H1 (cell line): ENCODE results near the gene ACSL6. TPM values are rescaled to one million over a fixed set of nuclear protein-coding genes. Genes with fewer than 3 reads are reported as not detected.

Experiments
- CTCF ChIA-PET: fragments of 300-600 bp; sonication (Branson Sonifier 250); formaldehyde crosslinking; loops from one replicate; lab custom pipeline; 2021; ENCODE audit not compliant: partially characterized antibody; lab: Charles Lee
- POLR2A ChIA-PET: fragments of 300-600 bp; sonication (Branson Sonifier 250); formaldehyde crosslinking; loops from one replicate; lab custom pipeline; 2021; ENCODE audit warnings: inconsistent platforms; ENCODE audit not compliant: partially characterized antibody; lab: Charles Lee
- DNase-seq, 2 experiments: peaks; one replicate each; pipeline versions ENCODE4 v3.0.0 to v3.0.0-alpha.2; 2010 to 2022; ENCODE audit warnings: low spot score in 2 of 2, low read depth in 1 of 2, mixed read lengths in 1 of 2
- FAIRE-seq: peaks from 2 replicates; lab custom pipeline; 2011; peaks lifted over from hg19 to GRCh38; lab: Jason Lieb, UNC
- H2AFZ ChIP-seq: 2 replicates; pipeline ENCODE4 v1.8.1; 2012; ENCODE audit warnings: low read length, inconsistent platforms
- H2AK5ac ChIP-seq: 2 replicates; pipeline ENCODE4 v1.6.1; 2013; ENCODE audit warnings: low read depth, low read length
- H2BK120ac ChIP-seq: replicated peaks from 2 replicates; pipeline ENCODE3; 2013; ENCODE audit warnings: low read depth, low read length, inconsistent platforms
- H2BK12ac ChIP-seq: 2 replicates; pipeline ENCODE4 v1.6.1; 2013; ENCODE audit warnings: low read depth, low read length
- H2BK15ac ChIP-seq: 2 replicates; pipeline ENCODE4 v1.6.1; 2013; ENCODE audit warnings: low read length
- H2BK20ac ChIP-seq: 2 replicates; pipeline ENCODE4 v1.6.1; 2013; ENCODE audit warnings: low read length
- H2BK5ac ChIP-seq: 2 replicates; pipeline ENCODE4 v1.6.1; 2013; ENCODE audit warnings: low read depth, low read length
- H3K14ac ChIP-seq: 2 replicates; pipeline ENCODE4 v1.6.1; 2013; ENCODE audit warnings: inconsistent platforms; ENCODE audit not compliant: insufficient read length
- H3K18ac ChIP-seq: 2 replicates; pipeline ENCODE4 v1.6.1; 2013; ENCODE audit warnings: low read length; ENCODE audit errors: extremely low read depth
- H3K23ac ChIP-seq: 2 replicates; pipeline ENCODE4 v1.6.1; 2013; ENCODE audit warnings: inconsistent platforms; ENCODE audit not compliant: insufficient read length
- H3K23me2 ChIP-seq: 2 replicates; pipeline ENCODE4 v1.6.1; 2013; ENCODE audit warnings: low read depth, low read length
- H3K27ac ChIP-seq: 2 replicates; pipeline ENCODE4 v1.6.1; 2011; ENCODE audit warnings: low read depth, low read length, inconsistent platforms
- H3K27me3 ChIP-seq, 4 experiments: replicated peaks in 1 of 4; 1 replicate in 1 of 4; 2 replicates in 3 of 4; pipeline versions ENCODE4 v1.6.1 to v1.8.1; 2011 to 2013; ENCODE audit warnings: low read length in 3 of 4, mild to moderate bottlenecking in 3 of 4, inconsistent platforms in 2 of 4, mixed read lengths in 2 of 4, moderate library complexity in 1 of 4; ENCODE audit not compliant: control insufficient read depth in 3 of 4, insufficient read depth in 3 of 4; ENCODE audit errors: extremely low read depth in 1 of 4
- H3K36me3 ChIP-seq, 4 experiments: 2 replicates each; pipeline versions ENCODE4 v1.6.1 to v1.8.1; 2011 to 2013; ENCODE audit warnings: mild to moderate bottlenecking in 4 of 4, low read length in 3 of 4, moderate library complexity in 2 of 4, control low read depth in 1 of 4, inconsistent platforms in 1 of 4; ENCODE audit not compliant: insufficient read depth in 4 of 4, control insufficient read depth in 2 of 4
- H3K4ac ChIP-seq: replicated peaks from 2 replicates; pipeline ENCODE3; 2013; ENCODE audit warnings: low read length, low read depth, mixed read lengths, inconsistent platforms; ENCODE audit not compliant: insufficient read length
- H3K4me1 ChIP-seq, 4 experiments: replicated peaks in 1 of 4; 1 replicate in 1 of 4; 2 replicates in 3 of 4; pipeline versions ENCODE4 v1.6.1 to v1.8.1; 2011 to 2013; ENCODE audit warnings: low read length in 3 of 4, inconsistent platforms in 2 of 4, mixed read lengths in 1 of 4; ENCODE audit not compliant: insufficient read depth in 4 of 4, control insufficient read depth in 3 of 4
- H3K4me2 ChIP-seq, 2 experiments: 2 replicates each; pipeline versions ENCODE4 v1.6.1 to v1.8.1; 2011 to 2013; ENCODE audit warnings: low read depth in 2 of 2, low read length in 2 of 2, control low read depth in 1 of 2, inconsistent platforms in 1 of 2, mild to moderate bottlenecking in 1 of 2; ENCODE audit not compliant: insufficient read depth in 1 of 2
- H3K4me3 ChIP-seq, 4 experiments: fragments of 200-600, 300-600 bp in 1 of 4; sonication (generic), shearing (Covaris generic), sonication (Bioruptor Twin) in 1 of 4; 2 replicates each; pipeline versions ENCODE4 v1.5.1 to v1.8.1; 2011 to 2016; ENCODE audit warnings: low read length in 4 of 4, low read depth in 3 of 4, control low read depth in 2 of 4, inconsistent platforms in 2 of 4, mild to moderate bottlenecking in 2 of 4, mixed read lengths in 1 of 4, moderate library complexity in 1 of 4; ENCODE audit not compliant: insufficient read depth in 2 of 4; ENCODE audit errors: extremely low read depth in 1 of 4
- H3K56ac ChIP-seq: replicated peaks from 2 replicates; pipeline ENCODE3; 2013; ENCODE audit warnings: low read depth, mild to moderate bottlenecking, mixed read lengths, low read length, inconsistent platforms; ENCODE audit not compliant: insufficient read length
- H3K79me1 ChIP-seq: 2 replicates; pipeline ENCODE4 v1.6.1; 2013; ENCODE audit warnings: low read depth, low read length, control low read depth
- H3K79me2 ChIP-seq, 2 experiments: 2 replicates each; pipeline versions ENCODE4 v1.6.1 to v1.8.1; 2012 to 2013; ENCODE audit warnings: low read length in 2 of 2, mild to moderate bottlenecking in 2 of 2, inconsistent platforms in 1 of 2; ENCODE audit not compliant: insufficient read depth in 2 of 2, control insufficient read depth in 1 of 2
- H3K9ac ChIP-seq, 4 experiments: replicated peaks in 1 of 4; 1 replicate in 1 of 4; 2 replicates in 3 of 4; pipeline versions ENCODE4 v1.6.1 to v1.8.1; 2011 to 2013; ENCODE audit warnings: low read depth in 3 of 4, low read length in 3 of 4, control low read depth in 2 of 4, mild to moderate bottlenecking in 2 of 4, moderate library complexity in 2 of 4, inconsistent platforms in 1 of 4; ENCODE audit errors: extremely low read depth in 1 of 4
- H3K9me3 ChIP-seq, 2 experiments: 2 replicates each; pipeline versions ENCODE4 v1.6.1 to v1.8.1; 2012 to 2013; ENCODE audit warnings: mild to moderate bottlenecking in 2 of 2, moderate library complexity in 2 of 2, control low read depth in 1 of 2, inconsistent platforms in 1 of 2, low read depth in 1 of 2, low read length in 1 of 2, mixed read lengths in 1 of 2; ENCODE audit not compliant: insufficient read depth in 2 of 2
- H4K20me1 ChIP-seq, 2 experiments: replicated peaks in 1 of 2; 2 replicates each; pipeline versions ENCODE3 to v1.8.1; 2011 to 2013; ENCODE audit warnings: inconsistent platforms in 2 of 2, low read length in 2 of 2, mild to moderate bottlenecking in 1 of 2; ENCODE audit not compliant: insufficient read depth in 2 of 2, control insufficient read depth in 1 of 2
- H4K5ac ChIP-seq: 2 replicates; pipeline ENCODE4 v1.6.1; 2013; ENCODE audit warnings: low read length, low read depth, mixed read lengths, inconsistent platforms; ENCODE audit not compliant: insufficient read length
- H4K8ac ChIP-seq: 2 replicates; pipeline ENCODE4 v1.8.0; 2013; ENCODE audit warnings: mild to moderate bottlenecking, moderate library complexity, low read length, inconsistent platforms; ENCODE audit not compliant: insufficient read depth; ENCODE audit errors: extremely low read depth
- H4K91ac ChIP-seq: replicated peaks from 2 replicates; pipeline ENCODE3; 2013; ENCODE audit warnings: low read length, mixed read lengths, inconsistent platforms; ENCODE audit not compliant: insufficient read length
- BACH1 ChIP-seq: IDR thresholded peaks from 2 replicates; pipeline ENCODE4 v1.6.1; 2012; ENCODE audit warnings: low read length, improper control_type of control experiment
- BCL11A ChIP-seq, 2 experiments: IDR thresholded peaks; one replicate each; pipeline ENCODE4 v1.6.1; 2011; ENCODE audit warnings: low read depth in 2 of 2, low read length in 2 of 2, mild to moderate bottlenecking in 2 of 2
- CBX8 ChIP-seq: fragments of 300-800, 300-1000 bp; sonication (generic); IDR thresholded peaks from 2 replicates; pipeline ENCODE4 v1.7.1; 2016; ENCODE audit warnings: low read depth, low read length, borderline replicate concordance
- CEBPB ChIP-seq: IDR thresholded peaks from 2 replicates; pipeline ENCODE4 v1.6.1; 2012; ENCODE audit warnings: low read depth, low read length
- CHD2 ChIP-seq: IDR thresholded peaks from 2 replicates; pipeline ENCODE4 v1.6.1; 2012; ENCODE audit warnings: low read length, improper control_type of control experiment
- EGR1 ChIP-seq: IDR thresholded peaks from 2 replicates; pipeline ENCODE4 v1.6.1; 2011; ENCODE audit warnings: low read depth, low read length, borderline replicate concordance
- HDAC2 ChIP-seq, 2 experiments: fragments of 300-600 bp in 1 of 2; sonication (generic) in 1 of 2; IDR thresholded peaks; 2 replicates each; pipeline ENCODE4 v1.6.1; 2011 to 2012; ENCODE audit warnings: low read depth in 2 of 2, low read length in 2 of 2, mild to moderate bottlenecking in 2 of 2, moderate library complexity in 2 of 2, borderline replicate concordance in 1 of 2, inconsistent platforms in 1 of 2
- NANOG ChIP-seq: IDR thresholded peaks from 2 replicates; pipeline ENCODE4 v1.6.1; 2011; ENCODE audit warnings: low read length, low read depth, mild to moderate bottlenecking, inconsistent platforms; ENCODE audit not compliant: insufficient read depth, poor library complexity, severe bottlenecking
- POLR2A ChIP-seq, 2 experiments: IDR thresholded peaks; 1 replicate in 1 of 2; 2 replicates in 1 of 2; pipeline ENCODE4 v1.6.1; 2011; ENCODE audit warnings: low read depth in 2 of 2, low read length in 2 of 2, mild to moderate bottlenecking in 2 of 2; ENCODE audit errors: control extremely low read depth in 1 of 2
- RBBP5 ChIP-seq: IDR thresholded peaks from 2 replicates; pipeline ENCODE4 v1.7.1; 2012; ENCODE audit warnings: low read depth, mild to moderate bottlenecking, inconsistent platforms, low read length, moderate library complexity, borderline replicate concordance
- RXRA ChIP-seq: IDR thresholded peaks from 2 replicates; pipeline ENCODE4 v1.6.1; 2011; ENCODE audit warnings: low read depth, mild to moderate bottlenecking, low read length, moderate library complexity; ENCODE audit not compliant: insufficient read depth
- SIX5 ChIP-seq: IDR thresholded peaks from 2 replicates; pipeline ENCODE4 v1.6.1; 2011; ENCODE audit warnings: mild to moderate bottlenecking, low read depth, low read length
- SP4 ChIP-seq: IDR thresholded peaks from 2 replicates; pipeline ENCODE4 v1.6.1; 2012; ENCODE audit warnings: low read length, inconsistent platforms
- WGBS, 2 experiments: shearing (Covaris generic) in 1 of 2; methylation state at CpG; one replicate each; pipeline versions ENCODE4 v1.1.6 to v1.1.7; 2013 to 2015; ENCODE audit warnings: low lambda C conversion rate in 2 of 2, mixed read lengths in 2 of 2, inconsistent platforms in 1 of 2, low coverage in 1 of 2, missing lambda C conversion rate in 1 of 2; ENCODE audit not compliant: insufficient replicate concordance in 2 of 2, insufficient coverage in 1 of 2, insufficient read length in 1 of 2; ENCODE audit errors: extremely low coverage in 1 of 2, missing lambda C conversion rate in 1 of 2; 5-methylcytosine and 5-hydroxymethylcytosine counted together
- polyA plus RNA-seq, 7 experiments: library from polyadenylated mRNA; depleted of rRNA in 3 of 7; stranded (reverse) in 5 of 7; unstranded in 2 of 7; fragments of >200 nt in 5 of 7; fragments of 200-250 nt in 2 of 7; gene quantifications; 1 replicate in 5 of 7; 2 replicates in 1 of 7; 4 replicates in 1 of 7; pipeline versions ENCODE4 v1.2.1 to v1.2.3, GENCODE V29; 2011 to 2013; ENCODE audit warnings: missing spikeins in 2 of 7, mixed read lengths in 2 of 7
- total RNA-seq: library from RNA; stranded (reverse); fragmentation: NEBNext Ultra II Directional; extraction: Animal tissue kit (Norgen Biotek cat#: 25700); gene quantifications from 2 replicates; pipeline ENCODE4 v1.2.1, GENCODE V29; 2021
- TF ChIP-seq, protein P1 (sequence below): IDR thresholded peaks from 2 replicates; pipeline ENCODE4 v1.6.1; 2012; ENCODE audit warnings: inconsistent platforms

ACSL6 gene
- total and polyA plus RNA-seq, 2 of the 8 experiments (the other 6 are each of a cell fraction or from before 2014, with no cell fraction given): 2.3 to 2.4 TPM

DNA sequence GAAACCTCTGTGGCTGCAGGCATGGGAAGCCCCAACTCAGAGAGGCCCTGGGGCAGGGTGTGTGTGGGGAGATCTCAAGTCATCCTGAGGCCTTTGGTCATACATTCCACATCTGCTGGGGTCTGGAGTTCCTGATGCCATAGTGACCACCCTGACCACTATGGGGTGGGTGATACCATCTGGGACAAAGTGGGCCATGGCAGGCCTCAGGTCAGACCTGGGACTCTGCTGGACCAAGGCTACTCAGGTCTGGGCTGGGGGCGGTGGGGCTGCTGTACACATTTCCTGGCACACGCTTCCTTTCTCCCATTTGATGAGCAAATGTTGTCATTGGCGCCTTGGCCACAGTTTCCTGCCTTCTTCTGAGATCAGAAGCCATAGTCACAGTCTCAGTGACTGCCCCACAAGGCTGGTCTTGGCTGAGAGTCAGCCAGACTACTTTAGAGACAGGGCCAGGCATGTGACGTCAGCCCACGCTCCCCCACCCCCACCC, 15.1 kb upstream of the ACSL6 start:
- Histone ChIP-seq H3K18ac (no peak overlapping the region), H3K4me1 (no peaks in the 10 kb centered on the region), H3K79me2 (no peaks in the 10 kb centered on the region), H2BK120ac (no peak overlapping the region), H3K27ac (no peak overlapping the region), H3K36me3 (no peaks in the 10 kb centered on the region), H4K5ac (no peak overlapping the region), H3K4ac (no peak overlapping the region), H4K91ac (no peak overlapping the region), H4K8ac (no peak overlapping the region; the same call in 1 of the 2 replicates), H2AK5ac (no peak overlapping the region), H2BK20ac (no peak overlapping the region), H3K79me1 (no peaks in the 10 kb centered on the region), H2AFZ (no peak overlapping the region), H3K4me2 (no peak overlapping the region), H4K20me1 (no peaks in the 10 kb centered on the region), H3K9me3 (no peaks in the 10 kb centered on the region), H3K23me2 (no peaks in the 10 kb centered on the region; the same call in 1 of the 2 replicates), H2BK12ac (no peak overlapping the region), H3K56ac (no peak overlapping the region), H3K4me3 (no peak overlapping the region), H2BK5ac (no peak overlapping the region), H3K23ac (no peak overlapping the region), H3K9ac (no peak overlapping the region), H2BK15ac (no peak overlapping the region), H3K14ac (no peak overlapping the region), H3K27me3 (no peaks in the 10 kb centered on the region)
- DNase-seq: no peak
- CTCF ChIA-PET: interaction anchor here (1.1 kb wide), 2 partner anchors 15 to 437 kb away, joined by 3 to 4 read pairs; no protein-coding TSS in a partner anchor
- POLR2A ChIA-PET: no interaction called here
- no peak for FAIRE-seq
- WGBS, 2 experiments: 83% methylated on average over 5 of the region's 5 CpGs; no CpG with 5 or more reads in 1 of the 2 experiments
- TF ChIP-seq, protein P1, sequence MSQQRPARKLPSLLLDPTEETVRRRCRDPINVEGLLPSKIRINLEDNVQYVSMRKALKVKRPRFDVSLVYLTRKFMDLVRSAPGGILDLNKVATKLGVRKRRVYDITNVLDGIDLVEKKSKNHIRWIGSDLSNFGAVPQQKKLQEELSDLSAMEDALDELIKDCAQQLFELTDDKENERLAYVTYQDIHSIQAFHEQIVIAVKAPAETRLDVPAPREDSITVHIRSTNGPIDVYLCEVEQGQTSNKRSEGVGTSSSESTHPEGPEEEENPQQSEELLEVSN: no peak
- no peak for TF ChIP-seq EGR1
- TF ChIP-seq CEBPB: no peak
- TF ChIP-seq SP4: no peak
- TF ChIP-seq CHD2: no peak
- TF ChIP-seq POLR2A (IDR thresholded peaks at IDR 0.05; ENCODE audit: control extremely low read depth in 1 of 2, low read depth in 2 of 2, low read length in 2 of 2): no peak
- TF ChIP-seq RXRA: no peak
- TF ChIP-seq CBX8: no peak
- no peak for TF ChIP-seq HDAC2 (IDR thresholded peaks at IDR 0.05; ENCODE audit: borderline replicate concordance in 1 of 2, low read depth in 2 of 2, low read length in 2 of 2)
- no peak for TF ChIP-seq BACH1
- no peak for TF ChIP-seq NANOG
- no peak for TF ChIP-seq BCL11A (IDR thresholded peaks at IDR 0.05; ENCODE audit: low read depth in 2 of 2, low read length in 2 of 2)
- no peak for TF ChIP-seq SIX5
- no peak for TF ChIP-seq RBBP5
